Middle frontal gyrus (tissue), 1 donor: ENCODE measurements around the gene CCDC195.

Experiments
- DNase-seq: peaks from one replicate; pipeline ENCODE4 v3.0.0-alpha.2; 2015; ENCODE audit warnings: low spot score; ENCODE audit errors: extremely low spot score

The CCDC195 gene

GRCh38 chr2:224716201-224716600 is at the start of gene CCDC195:
Gene CCDC195 (minus strand): TSS chr2:224716365. CDS start chr2:224716365, 0 bp downstream.
- no peak for DNase-seq

GRCh38 chr2:224764565-224765236 is 48.5 kb upstream of the CCDC195 start:
- no peak for DNase-seq

GRCh38 chr2:224757934-224758548 is 41.9 kb upstream of the CCDC195 start:
- no peak for DNase-seq

- no peak for DNase-seq
Measured at GRCh38 chr2:224753743-224754540, 37.8 kb upstream of the CCDC195 start.

- no peak for DNase-seq
Measured at GRCh38 chr2:224751996-224752698, 36.0 kb upstream of the CCDC195 start.

GRCh38 chr2:224749136-224749535 is 33.0 kb upstream of the CCDC195 start:
- DNase-seq = no peak

GRCh38 chr2:224747765-224748164 is 31.6 kb upstream of the CCDC195 start:
- DNase-seq = no peak

GRCh38 chr2:224736227-224736626 is 20.1 kb upstream of the CCDC195 start:
- DNase-seq = no peak

GRCh38 chr2:224734949-224735348 is 18.8 kb upstream of the CCDC195 start:
- DNase-seq = no peak

GRCh38 chr2:224731665-224732064 is 15.5 kb upstream of the CCDC195 start:
- DNase-seq = no peak

GRCh38 chr2:224729435-224729834 is 13.3 kb upstream of the CCDC195 start:
- DNase-seq = no peak

GRCh38 chr2:224724331-224724730 is 8.2 kb upstream of the CCDC195 start:
- DNase-seq = no peak

GRCh38 chr2:224723586-224724217 is 7.5 kb upstream of the CCDC195 start:
- no peak for DNase-seq

- no peak for DNase-seq
Measured at GRCh38 chr2:224722770-224723169, 6.6 kb upstream of the CCDC195 start.

GRCh38 chr2:224722250-224722649 is 6.1 kb upstream of the CCDC195 start:
- no peak for DNase-seq

GRCh38 chr2:224716921-224717320 is 756 bp upstream of the CCDC195 start:
- DNase-seq = no peak

- peak; percentile 6 for DNase-seq
Measured at GRCh38 chr2:224711859-224712665, 4.1 kb downstream of the CCDC195 start.

GRCh38 chr2:224711381-224711780 is 4.8 kb downstream of the CCDC195 start:
- no peak for DNase-seq

- DNase-seq = no peak
Measured at GRCh38 chr2:224709301-224709700, 6.9 kb downstream of the CCDC195 start.

GRCh38 chr2:224694502-224694901 is 21.7 kb downstream of the CCDC195 start:
- DNase-seq = no peak
